ENCODE measurements around the gene TDRD6.

The TDRD6 gene

DNA sequence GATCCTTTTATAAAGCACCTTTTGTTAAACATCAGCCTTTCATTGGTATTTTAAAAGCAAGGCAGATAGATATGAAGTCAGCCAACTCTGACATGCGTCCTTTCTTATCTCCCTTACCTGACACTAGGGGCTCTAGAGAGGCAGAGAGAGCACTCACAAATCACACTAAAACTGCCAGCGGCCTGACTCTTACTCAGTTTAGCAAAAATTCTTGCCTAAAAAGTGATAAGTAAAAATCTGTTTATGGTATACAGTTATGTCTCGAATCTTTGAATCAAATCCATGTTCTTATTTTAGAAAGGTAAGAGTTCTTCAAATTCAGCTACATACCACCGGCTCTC lies 10.4 kb upstream of the TDRD6 start:
- DNase-seq (ENCODE audit: low read depth), result no peak

DNA sequence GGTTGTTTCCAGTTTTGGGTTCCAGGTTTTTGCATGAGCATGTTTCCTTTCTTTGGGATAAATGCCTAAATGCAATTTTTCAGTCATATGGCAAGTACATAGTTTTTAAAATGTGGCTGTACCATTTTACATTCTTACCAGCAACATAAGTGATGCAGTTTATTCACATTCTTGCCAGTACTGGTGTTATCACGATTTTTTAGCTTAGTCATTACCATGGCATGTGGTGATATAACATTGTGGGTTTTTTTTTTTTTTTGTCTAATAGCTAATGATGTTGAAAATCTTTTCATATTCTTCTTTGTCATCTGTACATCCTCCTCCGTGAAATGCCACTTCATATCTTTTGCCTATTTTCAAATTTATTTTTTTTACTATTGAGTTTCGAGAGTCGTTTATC lies 2.9 kb upstream of the TDRD6 start:
- DNase-seq (ENCODE audit: low read depth), result no peak

- no peak for DNase-seq (ENCODE audit: low read depth)
These were observed 656 bp downstream of the TDRD6 start for GRCh38 chr6:46688117-46688965.

- DNase-seq (ENCODE audit: low read depth), result no peak
These were observed 1.3 kb downstream of the TDRD6 start for GRCh38 chr6:46688966-46689335.

GRCh38 chr6:46689657-46690056 lies 2.0 kb downstream of the TDRD6 start:
- no peak for DNase-seq (ENCODE audit: low read depth)

DNA sequence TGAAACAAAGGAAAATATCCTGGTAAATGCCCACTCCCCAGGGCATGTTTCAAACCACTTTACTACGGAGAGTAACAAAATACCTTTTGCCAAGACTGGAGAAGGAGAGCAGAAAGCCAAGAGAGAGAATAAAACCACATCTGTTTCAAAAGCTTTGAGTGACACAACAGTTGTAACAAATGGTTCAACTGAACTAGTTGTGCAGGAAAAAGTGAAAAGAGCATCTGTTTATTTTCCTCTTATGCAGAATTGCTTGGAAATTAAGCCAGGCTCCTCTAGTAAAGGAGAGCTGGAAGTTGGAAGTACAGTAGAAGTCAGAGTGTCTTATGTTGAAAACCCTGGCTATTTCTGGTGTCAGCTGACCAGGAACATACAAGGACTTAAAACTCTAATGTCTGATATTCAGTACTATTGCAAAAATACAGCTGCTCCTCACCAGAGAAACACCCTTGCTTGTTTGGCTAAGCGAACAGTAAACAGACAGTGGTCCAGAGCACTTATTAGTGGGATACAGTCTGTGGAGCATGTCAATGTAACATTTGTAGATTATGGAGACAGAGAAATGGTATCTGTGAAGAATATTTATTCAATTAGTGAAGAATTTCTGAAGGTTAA lies 2.6 kb downstream of the TDRD6 start:
- no peak for DNase-seq (ENCODE audit: low read depth)

DNA sequence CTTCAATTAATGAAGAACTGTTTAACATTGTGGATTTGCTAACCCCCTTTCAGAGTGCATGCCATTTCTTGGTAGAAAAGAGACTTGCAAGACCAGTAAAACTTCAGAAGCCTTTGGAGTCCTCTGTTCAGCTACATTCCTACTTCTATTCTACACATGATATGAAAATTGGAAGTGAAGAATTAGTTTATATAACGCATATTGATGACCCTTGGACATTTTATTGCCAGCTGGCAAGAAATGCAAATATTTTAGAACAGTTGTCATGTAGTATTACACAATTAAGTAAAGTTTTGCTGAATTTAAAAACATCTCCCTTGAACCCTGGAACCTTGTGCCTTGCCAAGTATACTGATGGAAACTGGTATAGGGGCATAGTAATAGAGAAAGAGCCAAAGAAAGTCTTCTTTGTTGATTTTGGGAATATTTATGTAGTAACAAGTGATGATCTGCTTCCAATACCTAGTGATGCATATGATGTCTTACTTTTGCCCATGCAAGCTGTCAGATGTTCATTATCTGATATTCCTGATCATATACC lies 3.3 kb downstream of the TDRD6 start:
- no peak for DNase-seq (ENCODE audit: low read depth)

GRCh38 chr6:46699970-46700369 lies 12.3 kb downstream of the TDRD6 start:
- DNase-seq (ENCODE audit: low read depth), result no peak

GRCh38 chr6:46704562-46704961 lies 16.9 kb downstream of the TDRD6 start:
- no peak for DNase-seq (ENCODE audit: low read depth)

DNA sequence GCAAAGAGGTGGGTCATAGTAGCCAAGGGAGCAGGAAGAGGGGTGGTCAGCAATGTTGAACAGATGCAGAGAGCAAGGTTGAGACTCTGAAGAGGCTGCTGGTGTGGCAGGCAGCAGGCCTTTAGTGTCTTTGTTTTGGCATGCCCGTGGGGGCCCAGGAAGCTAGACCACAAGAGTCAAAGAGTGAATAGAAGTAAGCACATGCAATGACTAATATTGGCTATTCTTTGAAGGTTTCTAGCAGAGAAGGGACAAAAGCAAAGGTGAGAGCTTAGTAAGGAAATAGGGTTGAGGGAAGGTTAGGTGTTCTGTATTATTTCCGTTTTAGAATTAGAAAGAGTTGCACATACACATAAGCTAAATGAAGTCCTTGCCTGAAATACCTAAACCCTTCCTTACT lies 18.8 kb downstream of the TDRD6 start:
- DNase-seq (ENCODE audit: low read depth), result no peak

DNA sequence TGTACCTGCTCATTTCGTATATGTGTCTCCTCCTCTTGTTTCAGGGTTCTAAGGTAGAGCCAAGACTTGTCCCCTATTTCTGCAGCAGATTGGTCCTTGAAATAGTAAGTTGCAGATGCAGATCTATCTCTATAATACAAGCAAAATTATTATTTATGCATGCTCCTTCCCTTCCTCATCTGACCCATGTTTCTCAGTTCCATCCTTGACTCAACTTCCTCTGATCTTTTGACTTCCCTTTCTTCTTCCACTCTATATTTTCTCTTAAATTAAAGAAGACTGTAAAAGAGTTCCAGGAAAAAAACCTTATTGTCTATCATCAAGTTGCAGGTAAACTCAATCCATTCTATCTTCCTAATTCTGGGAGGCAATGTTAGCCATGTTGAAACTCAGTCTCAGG lies 23.8 kb downstream of the TDRD6 start:
- DNase-seq (ENCODE audit: low read depth), result no peak

GRCh38 chr6:46715141-46715540 lies 27.5 kb downstream of the TDRD6 start:
- no peak for DNase-seq (ENCODE audit: low read depth)

DNA sequence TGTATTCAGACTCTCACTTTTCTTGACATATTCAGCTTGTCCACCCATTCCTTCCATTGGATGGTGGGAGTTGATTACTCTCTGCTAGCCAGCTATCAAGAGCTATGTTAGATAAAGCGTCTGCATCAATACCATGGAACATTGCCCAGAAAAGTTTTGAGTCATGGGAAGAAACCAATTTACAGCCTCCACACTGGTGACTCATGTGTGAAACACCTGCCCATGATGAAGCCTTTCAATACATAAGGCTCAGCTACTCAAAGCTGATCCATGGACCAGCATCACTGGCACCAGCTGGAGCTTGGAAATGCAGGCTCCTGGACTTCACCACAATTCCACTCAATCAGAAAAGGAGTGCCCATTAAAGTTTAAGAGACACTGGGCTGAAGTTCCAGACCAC lies 31.4 kb downstream of the TDRD6 start:
- DNase-seq (ENCODE audit: low read depth), result no peak

GRCh38 chr6:46720401-46720800 lies 32.7 kb downstream of the TDRD6 start:
- DNase-seq (ENCODE audit: low read depth), result no peak

- DNase-seq (ENCODE audit: low read depth), result no peak
These were observed 42.2 kb downstream of the TDRD6 start for GRCh38 chr6:46729787-46730326.

- DNase-seq (ENCODE audit: low read depth), result no peak
These were observed 43.3 kb downstream of the TDRD6 start for GRCh38 chr6:46730921-46731461.

DNA sequence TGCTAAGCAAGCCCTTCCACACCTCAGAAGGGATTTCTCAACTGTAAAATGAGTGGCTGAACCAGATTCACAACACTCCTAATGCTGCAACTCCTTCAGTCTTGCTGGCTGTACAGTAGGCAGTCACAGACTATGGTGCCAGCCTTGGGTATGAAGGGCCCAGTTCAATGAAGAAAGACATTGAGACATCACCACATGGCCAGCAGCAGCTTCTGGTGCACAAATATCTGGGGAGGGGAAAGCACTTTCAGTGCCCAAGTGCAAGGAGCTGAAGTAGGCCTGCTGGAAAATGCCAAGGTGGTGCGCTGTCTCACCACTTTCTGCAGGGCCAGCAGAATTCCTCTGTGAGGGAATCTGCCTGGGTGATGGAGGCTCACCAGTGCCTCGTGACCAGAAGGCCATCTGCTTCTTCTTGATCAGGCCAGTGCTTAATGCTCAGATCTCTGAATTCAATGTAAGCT lies 45.7 kb downstream of the TDRD6 start:
- DNase-seq (ENCODE audit: low read depth), result no peak

GRCh38 chr6:46734867-46735719 lies 47.4 kb downstream of the TDRD6 start, which contains the start of gene PLA2G7:
TSS of gene PLA2G7 (minus strand) at chr6:46735375. CDS start at chr6:46722891, 12,484 bp downstream.
- DNase-seq (ENCODE audit: low read depth), result no peak

GRCh38 chr6:46735720-46736031 lies 48.0 kb downstream of the TDRD6 start:
- no peak for DNase-seq (ENCODE audit: low read depth)

GRCh38 chr6:46736906-46737305 lies 49.2 kb downstream of the TDRD6 start:
- no peak for DNase-seq (ENCODE audit: low read depth)

DNA sequence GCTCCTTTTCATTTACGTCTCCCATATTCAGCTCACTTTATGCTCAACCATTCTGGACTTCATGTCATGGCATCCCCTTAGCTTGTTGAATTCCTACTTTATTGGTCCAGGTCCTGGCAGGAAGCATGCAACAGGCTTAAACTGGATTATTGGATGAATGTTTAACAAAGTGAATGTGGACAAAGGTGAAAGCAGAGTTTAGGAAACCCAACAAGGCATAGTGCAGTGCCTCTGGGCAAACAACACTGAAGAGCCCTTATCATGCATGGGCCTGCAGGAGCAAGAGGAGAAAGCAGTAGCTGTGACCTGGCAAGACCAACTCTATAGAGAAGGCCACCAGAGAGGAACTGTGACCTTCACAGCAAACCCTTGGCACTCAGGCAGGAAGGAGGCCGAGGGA lies 53.8 kb downstream of the TDRD6 start:
- DNase-seq (ENCODE audit: low read depth), result no peak

- no peak for DNase-seq (ENCODE audit: low read depth)
These were observed 54.2 kb downstream of the TDRD6 start for GRCh38 chr6:46741910-46742309.
